GM10248 (cell line): ENCODE data around the gene EXOC2.

Source experiments
- CTCF ChIA-PET: fragments of 300-600 bp; sonication (Branson Sonifier 250); formaldehyde crosslinking; extraction: SDS; loops from one replicate; lab custom pipeline; 2021; ENCODE audit warnings: antibody characterized with exemption; lab: Yijun Ruan, JAX
- POLR2A ChIA-PET: fragments of 350-650 bp; sonication (Branson Sonifier 250); formaldehyde crosslinking; extraction: SDS; loops from one replicate; lab custom pipeline; 2020; ENCODE audit warnings: antibody characterized with exemption; lab: Yijun Ruan, JAX
- DNase-seq: peaks from one replicate; pipeline ENCODE4 v3.0.0; 2012; ENCODE audit errors: extremely low spot score
- TF ChIP-seq, protein P1 (sequence below): IDR thresholded peaks from 2 replicates; pipeline ENCODE4 v1.5.1; 2012; ENCODE audit warnings: mild to moderate bottlenecking, low read depth; ENCODE audit errors: extremely low read depth, missing control alignments, control extremely low read depth

The EXOC2 gene

DNA sequence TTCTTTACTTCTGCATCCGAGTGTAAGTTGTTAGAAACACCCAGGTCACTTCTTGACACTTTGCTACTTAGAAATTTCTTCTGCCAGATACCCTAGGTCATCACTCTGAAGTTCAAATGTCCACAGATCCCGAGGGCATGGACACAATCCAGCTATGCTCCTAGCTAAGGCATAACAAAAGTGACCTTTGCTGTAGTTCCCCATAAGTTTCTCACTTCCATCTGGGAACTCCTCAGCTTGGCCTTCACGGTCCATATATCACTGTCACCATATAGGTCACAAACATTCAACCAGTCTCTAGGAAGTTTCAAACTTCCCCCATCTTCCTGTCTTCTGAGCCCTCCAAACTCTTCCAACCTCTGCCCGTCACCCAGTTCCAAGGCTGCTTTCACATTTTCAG lies 236.1 kb downstream of the EXOC2 start:
- CTCF ChIA-PET, result no interaction called here
- TF ChIP-seq, protein P1, sequence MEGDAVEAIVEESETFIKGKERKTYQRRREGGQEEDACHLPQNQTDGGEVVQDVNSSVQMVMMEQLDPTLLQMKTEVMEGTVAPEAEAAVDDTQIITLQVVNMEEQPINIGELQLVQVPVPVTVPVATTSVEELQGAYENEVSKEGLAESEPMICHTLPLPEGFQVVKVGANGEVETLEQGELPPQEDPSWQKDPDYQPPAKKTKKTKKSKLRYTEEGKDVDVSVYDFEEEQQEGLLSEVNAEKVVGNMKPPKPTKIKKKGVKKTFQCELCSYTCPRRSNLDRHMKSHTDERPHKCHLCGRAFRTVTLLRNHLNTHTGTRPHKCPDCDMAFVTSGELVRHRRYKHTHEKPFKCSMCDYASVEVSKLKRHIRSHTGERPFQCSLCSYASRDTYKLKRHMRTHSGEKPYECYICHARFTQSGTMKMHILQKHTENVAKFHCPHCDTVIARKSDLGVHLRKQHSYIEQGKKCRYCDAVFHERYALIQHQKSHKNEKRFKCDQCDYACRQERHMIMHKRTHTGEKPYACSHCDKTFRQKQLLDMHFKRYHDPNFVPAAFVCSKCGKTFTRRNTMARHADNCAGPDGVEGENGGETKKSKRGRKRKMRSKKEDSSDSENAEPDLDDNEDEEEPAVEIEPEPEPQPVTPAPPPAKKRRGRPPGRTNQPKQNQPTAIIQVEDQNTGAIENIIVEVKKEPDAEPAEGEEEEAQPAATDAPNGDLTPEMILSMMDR, result no peak

DNA sequence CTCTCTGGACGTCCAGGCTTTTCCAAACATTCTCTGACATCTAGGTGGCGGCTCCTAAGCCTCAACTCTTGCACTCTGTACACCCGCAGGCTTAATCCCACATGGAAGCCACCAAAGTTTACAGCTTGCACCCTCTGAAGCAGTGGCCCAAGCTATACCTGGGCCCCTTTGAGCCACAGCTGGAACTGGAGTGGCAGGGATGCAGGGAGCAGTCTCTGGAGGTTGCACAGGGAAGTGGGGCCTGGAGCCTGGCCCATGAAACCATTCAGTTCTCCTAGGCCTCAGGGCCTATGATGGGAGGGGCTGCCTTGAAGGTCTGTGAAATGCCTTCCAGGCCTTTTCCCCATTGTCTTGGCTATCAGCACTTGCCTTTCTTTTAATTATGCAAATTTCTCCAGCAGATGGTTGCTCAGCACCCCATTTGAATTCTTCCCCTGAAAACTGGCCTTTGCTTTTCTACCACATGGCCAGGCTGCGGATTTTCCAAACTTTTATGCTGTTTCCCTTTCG lies 236.5 kb downstream of the EXOC2 start:
- TF ChIP-seq, protein P1, result no peak
- ChIA-PET POLR2A (no interaction called here), CTCF (no interaction called here)
- DNase-seq, result no peak

More for the DNA sequence above, 236.1 kb downstream of the EXOC2 start:
- POLR2A ChIA-PET, result no interaction called here
- no peak for DNase-seq

DNA sequence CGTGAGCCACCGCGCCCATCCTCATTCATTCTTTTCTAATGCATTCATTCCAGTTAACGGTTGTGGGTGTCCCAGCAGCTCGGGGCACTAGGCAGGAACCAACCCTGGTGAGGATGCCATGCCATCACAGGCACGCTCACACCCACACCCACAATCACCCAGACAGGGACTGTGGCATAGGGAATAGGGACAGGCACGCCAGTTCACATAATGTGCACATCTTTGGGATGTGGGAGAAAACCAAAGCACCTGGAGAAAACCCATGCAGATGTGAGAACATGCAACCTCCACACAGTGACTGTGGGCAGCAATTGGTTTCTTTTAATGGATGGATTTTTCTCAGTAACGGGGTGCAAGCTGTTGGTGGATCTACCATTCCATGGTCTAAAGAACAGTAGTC lies 237.1 kb downstream of the EXOC2 start:
- POLR2A ChIA-PET, result no interaction called here
- CTCF ChIA-PET, result no interaction called here
- no peak for DNase-seq
- TF ChIP-seq, protein P1, result no peak

DNA sequence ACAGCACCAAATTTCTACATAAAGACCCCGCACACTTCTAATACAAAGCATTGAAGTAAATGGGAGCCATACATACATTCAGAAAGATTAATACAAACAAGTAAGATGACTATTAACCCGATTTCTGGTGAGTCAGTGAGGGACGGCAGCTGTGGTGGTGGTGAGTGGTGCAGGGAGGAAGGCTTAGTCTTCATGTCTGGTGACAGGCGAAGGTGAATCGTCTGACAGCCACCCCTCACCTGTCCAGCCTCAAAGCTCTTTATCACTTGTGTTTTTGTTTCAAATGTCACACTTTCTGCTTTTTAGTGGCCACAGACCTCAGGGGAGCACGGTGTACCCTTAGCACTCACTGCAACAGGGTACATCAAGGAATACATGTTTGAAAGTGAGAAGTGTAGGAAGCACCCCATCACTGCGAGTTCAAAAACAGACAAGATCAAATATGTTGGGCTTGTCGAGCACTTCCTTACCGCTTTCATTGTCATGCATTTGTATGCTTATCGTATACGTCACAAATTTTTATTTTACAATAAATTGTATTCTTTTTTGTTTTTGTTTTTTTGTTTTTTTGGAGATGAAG lies 237.8 kb downstream of the EXOC2 start:
- CTCF ChIA-PET, result interaction anchor here (1.4 to 1.6 kb wide), 2 partner anchors 18 to 267 kb away, joined by 3 to 4 read pairs; no protein-coding TSS in a partner anchor

DNA sequence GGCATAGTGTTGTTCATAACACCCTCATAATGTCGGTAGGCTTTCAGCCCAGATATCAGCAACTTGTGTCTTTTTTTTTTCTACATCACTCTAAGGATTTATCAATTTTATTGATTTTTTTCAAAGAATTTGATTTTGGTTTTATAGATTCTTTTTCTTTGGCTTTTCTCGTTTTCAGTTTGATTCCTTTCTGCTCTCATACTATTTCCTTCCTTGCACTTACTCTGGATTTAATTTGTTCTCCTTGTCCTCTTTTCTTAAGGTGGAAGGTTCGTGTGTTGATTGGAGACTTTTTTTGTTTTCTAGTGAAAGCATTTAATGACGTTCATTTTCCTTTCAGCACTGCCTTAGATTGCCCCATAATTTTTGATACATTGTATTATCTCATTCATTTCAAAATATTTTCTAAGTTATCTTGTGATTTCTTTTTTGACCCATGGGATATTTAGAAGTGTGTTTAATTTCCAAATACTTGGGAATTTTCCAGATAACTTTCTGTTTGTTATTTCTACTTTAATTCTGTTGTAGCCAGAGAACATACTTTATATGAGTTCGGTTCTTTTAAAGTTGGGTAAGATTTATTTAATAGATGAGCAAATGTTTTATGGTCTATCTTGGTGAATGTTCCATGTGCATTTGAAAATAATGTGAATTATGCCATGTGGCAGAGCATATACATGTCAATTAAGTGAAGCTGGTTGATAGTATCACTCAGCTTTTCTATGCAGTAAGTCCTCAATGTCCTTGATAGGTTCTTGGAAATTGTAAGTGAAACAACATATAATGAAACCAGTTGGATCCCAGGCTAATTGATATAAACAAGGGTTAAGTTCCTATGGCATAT lies 238.6 kb downstream of the EXOC2 start:
- ChIA-PET CTCF (interaction anchor here (1.1 to 1.6 kb wide), 3 partner anchors 19 to 266 kb away, joined by 3 to 4 read pairs (median 3); no protein-coding TSS in a partner anchor), POLR2A (no interaction called here)
- DNase-seq, result no peak
- TF ChIP-seq, protein P1, result no peak

More for the DNA sequence above, 237.8 kb downstream of the EXOC2 start:
- TF ChIP-seq, protein P1, result no peak
- POLR2A ChIA-PET, result no interaction called here
- no peak for DNase-seq

DNA sequence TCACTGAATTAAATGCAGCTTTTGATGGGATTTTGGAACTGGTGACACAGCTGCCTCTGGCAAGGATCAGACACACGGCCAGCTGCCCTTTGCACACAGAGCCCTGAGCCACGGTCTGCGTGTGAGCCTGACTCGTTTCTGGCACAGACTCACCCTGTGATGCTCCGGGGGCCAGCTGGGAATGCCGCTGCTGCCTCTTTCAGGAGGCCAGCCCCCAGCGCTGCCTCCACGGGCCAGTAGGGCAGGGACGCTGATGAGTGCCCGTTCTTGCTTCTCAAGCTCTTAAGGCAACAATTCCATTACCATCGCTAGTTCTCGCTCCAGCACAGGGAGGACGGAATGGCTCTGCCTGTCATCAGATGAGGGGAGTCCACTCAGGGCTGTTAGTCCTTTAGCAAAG lies 239.8 kb downstream of the EXOC2 start:
- ChIA-PET CTCF (interaction anchor here (0.7 to 2.2 kb wide), 3 partner anchors 9 to 31 kb away, joined by 3 to 6 read pairs (median 3); no protein-coding TSS in a partner anchor), POLR2A (no interaction called here)
- TF ChIP-seq, protein P1, result no peak
- no peak for DNase-seq
